Measurements from ENCODE around the gene RND1.

GRCh38 chr12:48856379-48856778, 9.3 kb downstream of the RND1 start:
- TF ChIP-seq POLR2AphosphoS5 (IDR thresholded peaks at IDR 0.05), result no peak
- TF ChIP-seq POLR2A (IDR thresholded peaks at IDR 0.05), result no peak
- TF ChIP-seq CTCF (IDR thresholded peaks at IDR 0.05), result no peak
